GM12873 (cell line): ENCODE data around the gene SLC11A2.

Experiments
- CTCF ChIP-seq: IDR thresholded peaks from 2 replicates; pipeline ENCODE4 v1.5.1; 2012; ENCODE audit warnings: low read depth, mild to moderate bottlenecking, moderate library complexity, low read length, control low read depth; ENCODE audit not compliant: insufficient read depth; ENCODE audit errors: missing control alignments

Gene SLC11A2

GRCh38 chr12:50953047-50953446, 73.1 kb downstream of the SLC11A2 start:
- no peak for TF ChIP-seq CTCF

- no peak for TF ChIP-seq CTCF
Measured at GRCh38 chr12:50952510-50952909, 73.7 kb downstream of the SLC11A2 start, which contains the start of gene HIGD1C. HIGD1C (plus strand) TSS chr12:50952544; CDS start chr12:50953999, 1,455 bp downstream.

GRCh38 chr12:50951112-50951511, 75.1 kb downstream of the SLC11A2 start:
- no peak for TF ChIP-seq CTCF

- no peak for TF ChIP-seq CTCF
Measured at GRCh38 chr12:50949801-50950302, 76.3 kb downstream of the SLC11A2 start.

- TF ChIP-seq CTCF = no peak
Measured at GRCh38 chr12:50948798-50949197, 77.4 kb downstream of the SLC11A2 start.

- TF ChIP-seq CTCF = no peak
Measured at GRCh38 chr12:50947933-50948626, 78.1 kb downstream of the SLC11A2 start.

GRCh38 chr12:50937653-50938052, 88.5 kb downstream of the SLC11A2 start:
- TF ChIP-seq CTCF = no peak
